Parathyroid adenoma (tissue), 2 donors: Measurements from ENCODE around the gene KRTAP5-7.

Experiments used
- H2AFZ ChIP-seq: fragments of 300-600 bp; sonication (generic); one replicate; pipeline ENCODE4 v1.7.0; 2017; ENCODE audit warnings: antibody characterized with exemption, mild to moderate bottlenecking
- H3K27ac ChIP-seq: fragments of 300-600 bp; sonication (generic); one replicate; pipeline ENCODE4 v1.7.0; 2017
- H3K27me3 ChIP-seq: fragments of 300-600 bp; sonication (generic); one replicate; pipeline ENCODE4 v1.7.0; 2017; ENCODE audit warnings: low read length; ENCODE audit not compliant: control insufficient read depth, insufficient read depth
- H3K36me3 ChIP-seq: fragments of 300-600 bp; sonication (generic); one replicate; pipeline ENCODE4 v1.7.0; 2017; ENCODE audit warnings: low read length; ENCODE audit not compliant: control insufficient read depth, insufficient read depth
- H3K4me1 ChIP-seq: fragments of 300-600 bp; sonication (generic); one replicate; pipeline ENCODE4 v1.7.0; 2017; ENCODE audit warnings: control low read depth
- H3K4me2 ChIP-seq: fragments of 300-600 bp; sonication (generic); one replicate; pipeline ENCODE4 v1.7.0; 2017; ENCODE audit warnings: low read length
- H3K4me3 ChIP-seq: fragments of 300-600 bp; sonication (generic); one replicate; pipeline ENCODE4 v1.7.0; 2017; ENCODE audit warnings: low read depth, low read length
- H3K79me2 ChIP-seq: fragments of 300-600 bp; sonication (generic); one replicate; pipeline ENCODE4 v1.7.0; 2017; ENCODE audit warnings: control low read depth
- H3K9ac ChIP-seq: fragments of 300-600 bp; sonication (generic); one replicate; pipeline ENCODE4 v1.7.0; 2017; ENCODE audit warnings: mild to moderate bottlenecking
- H3K9me3 ChIP-seq: fragments of 300-600 bp; sonication (generic); one replicate; pipeline ENCODE4 v1.7.0; 2017; ENCODE audit warnings: low read length; ENCODE audit not compliant: control insufficient read depth
- CTCF ChIP-seq: fragments of 300-600 bp; sonication (generic); IDR thresholded peaks from one replicate; pipeline ENCODE4 v1.7.0; 2017; ENCODE audit warnings: antibody characterized with exemption, mild to moderate bottlenecking
- donor health status: primary hyperparathyroidism.

KRTAP5-7 gene

GRCh38 chr11:71548120-71548519, 21.1 kb downstream of the KRTAP5-7 start, which contains the start of gene KRTAP5-9:
TSS of gene KRTAP5-9 (plus strand) at chr11:71548420. CDS start at chr11:71548658, 238 bp downstream.
- H3K79me2 ChIP-seq: no peaks in the 10 kb centered on the region

GRCh38 chr11:71548716-71549151, 21.7 kb downstream of the KRTAP5-7 start:
- no peaks in the 10 kb centered on the region for H3K79me2 ChIP-seq
- H3K4me1 ChIP-seq: no peaks in the 10 kb centered on the region
- no peak overlapping the region for H3K4me3 ChIP-seq
- H3K36me3 ChIP-seq: no peaks in the 10 kb centered on the region
- no peak for TF ChIP-seq CTCF
- no peak overlapping the region for H3K27ac ChIP-seq
- no peak overlapping the region for H2AFZ ChIP-seq
- no peaks in the 10 kb centered on the region for H3K9me3 ChIP-seq
- no peaks in the 10 kb centered on the region for H3K27me3 ChIP-seq
- no peak overlapping the region for H3K4me2 ChIP-seq
- no peak overlapping the region for H3K9ac ChIP-seq

More at GRCh38 chr11:71548120-71548519, 21.1 kb downstream of the KRTAP5-7 start, which contains the start of gene KRTAP5-9:
- no peaks in the 10 kb centered on the region for H3K9me3 ChIP-seq
- no peak for TF ChIP-seq CTCF
- H3K9ac ChIP-seq: no peak within 1 kb of the TSS
- H2AFZ ChIP-seq: no peak within 1 kb of the TSS
- H3K4me1 ChIP-seq: no peaks in the 10 kb centered on the region
- no peak within 1 kb of the TSS for H3K4me3 ChIP-seq
- H3K27ac ChIP-seq: no peak within 1 kb of the TSS
- H3K36me3 ChIP-seq: no peaks in the 10 kb centered on the region
- no peak within 1 kb of the TSS for H3K4me2 ChIP-seq
- no peaks in the 10 kb centered on the region for H3K27me3 ChIP-seq

GRCh38 chr11:71551711-71552110, 24.6 kb downstream of the KRTAP5-7 start:
- Histone ChIP-seq H3K9ac (no peak overlapping the region), H3K79me2 (no peaks in the 10 kb centered on the region), H3K4me3 (no peak overlapping the region), H3K27ac (no peak overlapping the region), H3K9me3 (no peaks in the 10 kb centered on the region), H3K36me3 (no peaks in the 10 kb centered on the region), H3K27me3 (no peaks in the 10 kb centered on the region), H3K4me1 (no peaks in the 10 kb centered on the region), H3K4me2 (no peak overlapping the region), H2AFZ (no peak overlapping the region)
- TF ChIP-seq CTCF: no peak

GRCh38 chr11:71554996-71555395, 27.9 kb downstream of the KRTAP5-7 start:
- no peak overlapping the region for H3K27ac ChIP-seq
- no peaks in the 10 kb centered on the region for H3K36me3 ChIP-seq
- no peaks in the 10 kb centered on the region for H3K79me2 ChIP-seq
- no peaks in the 10 kb centered on the region for H3K4me1 ChIP-seq
- no peak overlapping the region for H3K9ac ChIP-seq
- no peak overlapping the region for H3K4me3 ChIP-seq
- H3K27me3 ChIP-seq: no peaks in the 10 kb centered on the region
- no peak overlapping the region for H2AFZ ChIP-seq
- no peak for TF ChIP-seq CTCF
- no peak overlapping the region for H3K4me2 ChIP-seq
- H3K9me3 ChIP-seq: no peaks in the 10 kb centered on the region

- Histone ChIP-seq H3K4me1 (no peaks in the 10 kb centered on the region), H2AFZ (no peak overlapping the region), H3K27me3 (no peaks in the 10 kb centered on the region), H3K4me2 (no peak overlapping the region), H3K27ac (no peak overlapping the region), H3K36me3 (no peaks in the 10 kb centered on the region), H3K9ac (no peak overlapping the region), H3K79me2 (no peaks in the 10 kb centered on the region), H3K4me3 (no peak overlapping the region), H3K9me3 (no peaks in the 10 kb centered on the region)
- TF ChIP-seq CTCF: no peak
Observed at GRCh38 chr11:71555508-71555907, 28.4 kb downstream of the KRTAP5-7 start.
